Natural killer cell treated with Interleukin-12 subunit alpha and Interleukin-12 subunit beta and Interleukin-15 and Interleukin-18, amount 100 ng/mL, for 72 hours (primary cell): ENCODE results near the gene RANBP17. TPM values are rescaled to one million over a fixed set of nuclear protein-coding genes. Genes with fewer than 3 reads are reported as not detected.
"Not testable (repeated sequence)": the region's sequence is repeated elsewhere in the genome, so short reads cannot be mapped to it uniquely, and the experiment has no call there.

Experiments
- ATAC-seq, 2 donors: fragments of 150-1000 bp; cut with Tn5 transposase in 1 of 2; sonication (Bioruptor Pico), chemical (Tn5 transposase) in 1 of 2; 2 replicates each; pipeline ENCODE4 v1.10.0; 2021
- DNase-seq: peaks from one replicate; pipeline ENCODE4 v3.0.0; 2022; ENCODE audit warnings: low spot score
- H3K27ac Mint-ChIP-seq, 2 donors: 1 replicate in 1 of 2; 2 replicates in 1 of 2; pipeline ENCODE4 v1.8.0; 2022; ENCODE audit warnings: mixed read lengths in 2 of 2, mild to moderate bottlenecking in 1 of 2, moderate library complexity in 1 of 2
- H3K27me3 Mint-ChIP-seq, 2 donors: 1 replicate in 1 of 2; 2 replicates in 1 of 2; pipeline ENCODE4 v1.8.0; 2022; ENCODE audit warnings: mixed read lengths in 2 of 2
- H3K36me3 Mint-ChIP-seq: one replicate; pipeline ENCODE4 v1.8.0; 2022; ENCODE audit warnings: mixed read lengths
- H3K4me1 Mint-ChIP-seq, 2 donors: 1 replicate in 1 of 2; 2 replicates in 1 of 2; pipeline ENCODE4 v1.8.0; 2022; ENCODE audit warnings: low read depth in 2 of 2, mixed read lengths in 2 of 2, mild to moderate bottlenecking in 1 of 2
- H3K4me3 Mint-ChIP-seq: one replicate; pipeline ENCODE4 v1.8.0; 2022; ENCODE audit warnings: mixed read lengths
- H3K9me3 Mint-ChIP-seq: 2 replicates; pipeline ENCODE4 v1.8.0; 2022; ENCODE audit warnings: mixed read lengths
- total RNA-seq, 2 donors: library from RNA; stranded (reverse); gene quantifications; one replicate each; pipeline ENCODE4 v1.2.3, GENCODE V29; 2022

RANBP17 gene
- total RNA-seq, 2 donors from 2014 or later: 6.9 to 8.3 TPM

DNA sequence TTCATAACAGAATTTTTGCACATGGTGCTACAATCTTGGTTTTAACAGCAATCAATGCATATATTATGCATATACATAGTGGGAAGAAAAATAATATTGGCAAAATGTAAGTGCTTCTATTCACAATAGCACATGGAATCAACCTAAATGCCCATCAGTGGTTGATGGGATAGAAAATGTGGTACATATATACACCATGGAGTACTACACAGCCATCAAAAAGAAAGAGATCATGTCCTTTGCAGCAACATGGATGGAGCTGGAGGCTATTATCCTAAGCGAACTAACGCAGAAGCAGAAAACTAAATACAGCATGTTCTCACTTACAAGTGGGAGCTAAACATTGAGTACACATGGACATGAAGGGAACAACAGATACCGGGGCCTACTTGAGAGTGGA, 410.0 kb downstream of the RANBP17 start:
- Mint-ChIP-seq H3K36me3 (no peaks in the 10 kb centered on the region), H3K4me1 (peaks cover 9 to 25% of the 10 kb centered on the region in 2 donors)

DNA sequence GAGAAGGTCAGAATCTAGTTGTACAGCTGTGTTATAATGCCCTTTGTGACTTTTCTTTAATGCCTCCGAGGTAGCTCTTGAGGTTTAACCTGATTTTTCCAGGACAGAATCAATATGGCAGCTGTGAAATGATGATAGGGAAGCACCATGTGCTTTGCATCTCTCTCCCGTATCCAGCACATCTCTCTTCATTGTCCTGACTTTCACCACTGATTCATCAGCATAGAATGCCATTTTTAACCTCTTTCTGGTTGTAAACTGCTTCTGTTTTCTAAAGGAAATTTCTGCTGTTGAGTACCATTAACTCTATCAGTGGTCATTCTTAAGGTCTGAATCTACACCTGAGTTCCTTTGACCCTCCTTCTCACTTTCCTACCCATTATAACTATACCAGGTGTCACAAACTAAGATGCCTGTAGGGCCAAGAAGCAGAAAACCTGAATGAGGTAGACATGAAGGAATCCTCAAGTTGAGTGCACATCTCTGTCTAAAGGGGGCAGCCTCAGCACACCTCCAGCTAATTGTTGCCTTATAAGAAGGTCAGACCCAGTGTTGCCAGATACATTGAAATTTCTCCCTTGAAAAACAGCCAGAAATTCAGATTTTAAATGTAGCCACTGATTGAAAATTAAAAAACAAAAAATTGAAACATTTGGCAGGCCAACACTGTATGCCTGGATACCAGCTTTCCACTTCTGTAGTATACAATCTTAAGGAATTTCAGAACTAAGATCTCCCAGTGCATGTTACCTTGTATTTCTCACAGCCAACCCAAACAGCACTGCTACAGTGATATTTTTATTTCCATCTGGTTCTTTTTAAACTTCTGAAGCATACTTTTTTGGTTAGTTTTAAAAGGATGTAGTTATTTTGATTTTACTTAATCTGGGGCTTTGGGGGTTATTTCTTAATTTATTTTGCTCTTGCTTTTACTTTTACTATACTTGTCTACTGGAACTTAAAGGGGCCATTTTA, 411.5 kb downstream of the RANBP17 start:
- Mint-ChIP-seq H3K4me1 (peaks cover 9 to 21% of the 10 kb centered on the region in 2 donors), H3K36me3 (no peaks in the 10 kb centered on the region), H3K9me3 (peaks cover 4% of the 10 kb centered on the region), H3K27me3 (peaks cover 0 to 2% of the 10 kb centered on the region in 2 donors), H3K4me3 (no peak overlapping the region), H3K27ac (no peak overlapping the region)
- DNase-seq (no peak), ATAC-seq (no peak)

More for the DNA sequence above, 410.0 kb downstream of the RANBP17 start:
- Mint-ChIP-seq H3K27me3 (peaks cover 0 to 2% of the 10 kb centered on the region in 2 donors), H3K27ac (no peak overlapping the region), H3K4me3 (no peak overlapping the region), H3K9me3 (peaks cover 4% of the 10 kb centered on the region)
- no peak for DNase-seq
- ATAC-seq: no peak

DNA sequence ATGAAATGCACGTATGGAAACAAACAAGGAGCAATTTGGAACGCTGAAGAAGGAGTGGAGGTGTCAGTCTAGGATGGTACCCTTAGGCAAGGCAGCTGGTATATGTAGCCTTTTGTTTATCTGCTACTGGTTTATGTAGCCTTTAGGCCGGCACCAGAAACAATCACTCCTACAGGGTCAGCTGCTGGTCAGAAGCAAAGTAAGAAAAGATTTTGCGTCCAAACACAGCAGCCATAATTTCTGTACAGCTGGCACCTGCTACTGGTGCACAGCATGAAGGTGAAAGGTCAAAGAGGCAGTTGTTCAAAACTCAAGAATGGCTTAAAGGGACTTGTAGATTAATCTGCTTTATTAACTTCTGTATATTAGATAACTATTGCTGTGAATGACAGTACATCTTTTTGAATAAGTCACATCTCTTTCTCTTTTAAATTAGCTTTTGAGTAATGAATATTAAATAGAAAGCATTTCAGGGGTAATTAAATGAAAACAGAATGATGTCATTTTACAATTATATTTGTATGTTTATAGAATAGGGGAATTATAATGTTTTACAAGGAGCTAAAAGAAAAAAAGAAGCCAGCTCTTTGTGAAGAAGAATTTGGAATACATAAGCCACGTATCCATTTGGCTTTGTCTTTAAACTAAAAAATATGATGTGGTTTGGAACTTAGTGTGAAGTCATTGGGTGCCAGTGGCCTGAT, 414.2 kb downstream of the RANBP17 start:
- H3K4me1 Mint-ChIP-seq: peaks cover 9 to 13% of the 10 kb centered on the region in 2 donors
- no peak overlapping the region for H3K4me3 Mint-ChIP-seq
- DNase-seq (no peak), ATAC-seq (no peak)
- H3K9me3 Mint-ChIP-seq: peaks cover 4% of the 10 kb centered on the region
- H3K27me3 Mint-ChIP-seq: peaks cover 0 to 2% of the 10 kb centered on the region in 2 donors
- H3K27ac Mint-ChIP-seq: no peak overlapping the region
- no peaks in the 10 kb centered on the region for H3K36me3 Mint-ChIP-seq

DNA sequence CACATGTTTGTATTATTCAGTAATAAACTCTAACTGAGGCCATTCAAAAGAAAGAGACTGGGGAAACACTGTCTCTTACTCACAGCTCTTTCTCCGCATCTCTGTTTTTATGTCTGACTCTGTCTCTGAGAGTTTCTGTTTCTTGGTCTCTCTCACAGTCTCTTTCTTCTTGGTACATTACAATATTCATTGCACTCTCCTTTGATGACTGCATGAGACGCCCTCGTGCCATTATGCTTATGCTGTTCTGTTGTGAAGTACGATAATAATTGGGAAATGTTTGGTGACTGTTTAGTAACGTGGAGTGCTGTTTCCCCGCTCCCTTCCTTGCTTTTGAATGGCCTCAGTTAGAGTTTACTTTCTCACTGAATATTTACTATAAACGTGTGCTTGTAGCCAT, 421.9 kb downstream of the RANBP17 start:
- ATAC-seq (no peak), DNase-seq (no peak)
- Mint-ChIP-seq H3K27ac (no peak overlapping the region), H3K9me3 (no peaks in the 10 kb centered on the region), H3K4me1 (no peaks in the 10 kb centered on the region), H3K36me3 (no peaks in the 10 kb centered on the region), H3K4me3 (no peak overlapping the region), H3K27me3 (peaks cover 7 to 14% of the 10 kb centered on the region in 2 donors)

DNA sequence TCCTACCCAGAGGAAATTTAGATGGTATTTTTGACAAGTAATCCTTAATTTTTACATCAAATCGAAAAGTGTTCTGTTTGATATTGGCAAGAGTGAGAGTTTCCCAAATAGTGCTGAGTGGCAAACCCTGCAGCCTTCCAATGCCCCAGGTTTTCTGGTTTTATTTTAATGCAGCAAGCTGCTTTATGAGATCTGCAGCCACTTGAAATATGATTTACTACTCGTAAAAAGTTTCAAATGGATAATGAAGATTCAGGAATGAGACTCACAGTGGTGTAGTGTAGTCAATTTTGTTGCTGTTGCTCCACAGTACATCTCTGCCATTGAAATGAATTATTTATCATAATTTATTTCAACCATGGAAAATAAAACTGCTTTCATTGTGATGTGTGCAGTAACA, 423.6 kb downstream of the RANBP17 start:
- Mint-ChIP-seq H3K4me1 (no peaks in the 10 kb centered on the region), H3K36me3 (no peaks in the 10 kb centered on the region), H3K27me3 (peaks cover 7 to 14% of the 10 kb centered on the region in 2 donors), H3K27ac (no peak overlapping the region), H3K9me3 (no peaks in the 10 kb centered on the region), H3K4me3 (no peak overlapping the region)
- ATAC-seq: no peak
- DNase-seq: no peak

DNA sequence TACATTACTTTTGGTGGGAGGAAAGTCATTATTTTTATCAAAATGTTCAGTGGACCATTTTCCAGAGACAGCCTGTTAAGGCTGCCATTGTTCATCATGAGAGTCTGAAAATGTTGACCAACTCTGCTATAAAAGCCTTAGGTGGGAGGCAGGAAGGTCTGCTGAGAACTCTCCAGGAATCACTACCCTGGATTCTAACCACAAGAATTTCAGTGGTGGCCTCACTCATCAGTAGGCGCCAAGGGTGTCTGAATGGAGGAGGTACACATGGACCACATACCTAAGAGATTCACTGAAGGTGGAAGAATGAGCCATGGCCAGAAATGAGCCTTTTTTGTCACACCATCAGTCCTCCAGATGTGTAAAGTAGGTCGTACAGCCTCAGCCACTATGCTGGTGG, 426.2 kb downstream of the RANBP17 start:
- no peaks in the 10 kb centered on the region for H3K9me3 Mint-ChIP-seq
- peaks cover 10 to 11% of the 10 kb centered on the region in 2 donors for H3K27me3 Mint-ChIP-seq
- DNase-seq: no peak
- H3K4me1 Mint-ChIP-seq: no peaks in the 10 kb centered on the region
- no peak for ATAC-seq
- H3K27ac Mint-ChIP-seq: no peak overlapping the region
- H3K4me3 Mint-ChIP-seq: no peak overlapping the region
- no peaks in the 10 kb centered on the region for H3K36me3 Mint-ChIP-seq

DNA sequence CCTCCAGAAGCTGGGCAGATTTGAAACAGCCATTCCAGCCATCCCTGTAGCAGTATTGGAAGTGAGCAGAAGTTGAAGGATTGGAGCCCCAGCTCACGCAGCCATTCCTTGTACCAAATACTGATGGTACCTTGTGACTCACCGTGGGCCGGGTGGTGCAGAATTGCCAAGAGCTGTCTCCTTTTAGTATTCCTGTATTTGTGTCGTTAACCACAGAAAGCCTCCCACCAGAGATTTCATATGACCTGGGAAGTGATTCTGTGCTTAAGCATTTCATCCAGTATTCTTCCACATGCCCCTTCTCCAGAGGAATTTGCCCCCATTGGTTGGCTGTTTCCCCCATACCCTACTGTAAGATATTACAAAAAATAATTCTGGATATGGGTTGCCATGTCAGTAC, 429.6 kb downstream of the RANBP17 start:
- H3K27me3 Mint-ChIP-seq: peaks cover 6 to 7% of the 10 kb centered on the region in 2 donors
- no peaks in the 10 kb centered on the region for H3K9me3 Mint-ChIP-seq
- no peak overlapping the region for H3K4me3 Mint-ChIP-seq
- no peaks in the 10 kb centered on the region for H3K4me1 Mint-ChIP-seq
- H3K27ac Mint-ChIP-seq: no peak overlapping the region
- ATAC-seq (no peak), DNase-seq (no peak)
- no peaks in the 10 kb centered on the region for H3K36me3 Mint-ChIP-seq

DNA sequence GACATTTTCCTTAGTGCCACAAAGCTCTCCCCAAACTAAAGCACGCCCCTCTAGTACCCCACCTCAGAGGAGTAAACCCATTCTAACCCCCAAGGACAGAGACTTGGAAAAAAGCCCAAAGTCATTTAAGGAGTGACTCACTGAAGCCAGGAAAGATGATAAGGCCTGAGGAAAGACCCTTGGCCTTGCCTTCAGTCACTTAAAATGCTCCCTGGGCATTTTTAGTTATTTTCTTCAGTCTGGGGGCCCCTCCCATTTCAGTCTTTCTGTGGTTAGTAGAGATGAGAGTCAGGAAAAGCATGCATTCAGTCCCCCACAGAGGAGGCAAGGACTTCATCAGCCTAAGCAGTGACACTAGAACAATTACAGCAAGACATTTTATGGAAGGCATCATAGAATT, 433.5 kb downstream of the RANBP17 start:
- Mint-ChIP-seq H3K36me3 (no peaks in the 10 kb centered on the region), H3K27ac (no peak overlapping the region), H3K27me3 (peaks cover 4 to 7% of the 10 kb centered on the region in 2 donors), H3K9me3 (no peaks in the 10 kb centered on the region), H3K4me1 (no peaks in the 10 kb centered on the region), H3K4me3 (no peak overlapping the region)
- DNase-seq (no peak), ATAC-seq (no peak)

DNA sequence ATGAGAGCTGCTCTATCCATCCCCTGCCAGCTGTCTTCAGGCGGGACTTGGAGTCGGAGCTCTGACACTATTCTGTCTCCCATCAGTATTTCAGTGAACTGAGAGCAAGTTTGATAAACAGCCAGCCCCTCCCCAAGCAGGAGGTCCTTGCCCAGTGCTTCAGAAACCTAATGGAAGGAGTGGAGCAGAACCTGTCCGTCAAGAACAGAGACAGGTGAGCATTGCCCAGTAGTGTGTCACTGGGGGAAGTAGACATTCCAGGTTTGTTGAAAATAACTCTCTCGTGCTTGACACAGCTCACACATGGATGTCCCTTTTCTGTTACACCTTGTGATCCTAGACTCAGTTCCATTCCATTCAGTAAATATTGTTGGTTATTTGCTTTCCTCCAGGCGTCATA, 434.0 kb downstream of the RANBP17 start:
- H3K4me3 Mint-ChIP-seq: no peak overlapping the region
- no peaks in the 10 kb centered on the region for H3K4me1 Mint-ChIP-seq
- H3K36me3 Mint-ChIP-seq: no peaks in the 10 kb centered on the region
- H3K9me3 Mint-ChIP-seq: no peaks in the 10 kb centered on the region
- no peak for DNase-seq
- no peak overlapping the region for H3K27ac Mint-ChIP-seq
- peaks cover 4 to 7% of the 10 kb centered on the region in 2 donors for H3K27me3 Mint-ChIP-seq
- ATAC-seq: no peak

DNA sequence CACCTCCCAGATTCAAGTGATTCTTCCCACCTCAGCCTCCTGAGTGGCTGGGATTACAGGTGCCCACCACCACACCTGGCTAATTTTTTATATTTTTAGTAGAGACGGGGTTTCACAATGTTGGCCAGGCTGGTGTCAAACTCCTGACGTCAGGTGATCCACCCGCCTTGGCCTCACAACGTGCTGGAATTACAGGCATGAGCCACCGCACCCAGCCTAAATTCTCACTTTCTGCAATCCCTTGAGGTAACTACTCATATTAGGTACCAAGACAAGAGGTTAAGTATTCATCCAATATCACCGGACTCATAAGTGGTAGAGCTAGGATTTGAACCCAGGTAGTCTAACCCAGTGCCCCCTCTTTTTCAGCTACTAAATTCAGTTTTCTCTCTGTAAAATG, 436.1 kb downstream of the RANBP17 start:
- H3K36me3 Mint-ChIP-seq, H3K4me3 Mint-ChIP-seq, H3K4me1 Mint-ChIP-seq, ATAC-seq, H3K27ac Mint-ChIP-seq, H3K9me3 Mint-ChIP-seq, DNase-seq: not testable (repeated sequence)
- peaks cover 9 to 16% of the 10 kb centered on the region in 2 donors for H3K27me3 Mint-ChIP-seq

DNA sequence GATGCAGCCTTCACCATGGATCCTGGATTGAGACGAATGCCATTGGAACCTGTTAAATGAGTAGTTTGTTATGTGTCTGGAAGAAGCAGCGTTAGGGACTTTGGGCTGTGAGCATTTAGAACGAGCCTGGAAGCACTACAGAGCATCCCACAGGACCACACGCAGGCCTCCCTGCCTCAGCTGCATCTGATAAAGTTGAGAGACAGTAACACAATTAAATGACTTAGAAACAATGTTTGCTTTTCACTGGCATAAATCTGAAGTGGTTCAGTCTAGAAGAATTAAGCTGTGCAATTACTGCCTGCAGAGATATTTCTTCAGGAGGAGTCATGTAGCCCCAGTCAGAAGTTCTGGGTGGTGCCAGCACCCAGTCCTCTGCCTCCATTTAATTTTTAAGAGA, 437.4 kb downstream of the RANBP17 start:
- no peaks in the 10 kb centered on the region for H3K9me3 Mint-ChIP-seq
- H3K4me3 Mint-ChIP-seq: no peak overlapping the region
- no peaks in the 10 kb centered on the region for H3K36me3 Mint-ChIP-seq
- H3K27me3 Mint-ChIP-seq: peaks cover 10 to 15% of the 10 kb centered on the region in 2 donors
- DNase-seq (no peak), ATAC-seq (no peak)
- H3K27ac Mint-ChIP-seq: no peak overlapping the region
- H3K4me1 Mint-ChIP-seq: no peaks in the 10 kb centered on the region

DNA sequence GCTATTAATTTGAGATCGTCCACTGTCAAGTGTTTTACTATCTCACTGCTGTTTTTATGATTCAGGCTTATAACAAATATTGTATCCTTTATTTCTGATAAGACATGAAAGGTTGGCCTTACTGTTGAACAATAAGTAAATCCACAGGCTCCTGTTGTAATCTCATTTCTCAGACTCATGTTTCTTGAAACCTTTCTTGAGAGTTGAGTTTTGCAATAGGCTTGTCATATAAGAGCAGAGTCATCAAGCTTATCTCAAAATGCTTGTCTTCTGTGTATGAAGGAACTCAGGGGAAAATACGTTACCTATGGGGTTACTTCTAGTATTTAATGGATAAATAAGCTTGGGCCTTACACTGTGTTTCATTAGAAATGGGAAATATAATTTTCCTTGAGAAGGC, 438.0 kb downstream of the RANBP17 start:
- Mint-ChIP-seq H3K27me3 (peaks cover 11 to 17% of the 10 kb centered on the region in 2 donors), H3K36me3 (no peaks in the 10 kb centered on the region), H3K4me3 (no peak overlapping the region), H3K27ac (no peak overlapping the region), H3K4me1 (no peaks in the 10 kb centered on the region), H3K9me3 (no peaks in the 10 kb centered on the region)
- ATAC-seq (no peak), DNase-seq (no peak)

DNA sequence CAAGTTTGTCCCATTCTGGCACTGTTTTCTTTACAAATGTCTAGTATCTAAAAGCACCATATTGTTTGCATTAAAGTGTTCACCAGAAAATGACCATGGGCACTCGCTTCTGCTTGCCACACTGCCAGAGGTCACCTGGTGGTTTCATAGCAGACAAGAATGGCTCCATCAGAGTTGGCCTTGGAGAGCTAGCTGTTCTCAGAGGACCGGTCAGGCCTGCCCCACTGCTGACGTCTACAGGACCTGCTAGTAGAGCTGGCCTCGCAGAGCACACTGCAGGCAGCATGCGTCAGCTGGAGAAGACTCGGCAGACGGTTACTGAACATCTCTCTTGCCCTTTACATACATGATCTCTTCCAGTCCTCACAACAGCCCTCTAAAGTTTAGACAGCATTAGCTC, 438.5 kb downstream of the RANBP17 start:
- Mint-ChIP-seq H3K27me3 (peaks cover 13 to 17% of the 10 kb centered on the region in 2 donors), H3K4me1 (no peaks in the 10 kb centered on the region), H3K9me3 (no peaks in the 10 kb centered on the region), H3K27ac (no peak overlapping the region), H3K36me3 (no peaks in the 10 kb centered on the region), H3K4me3 (no peak overlapping the region)
- ATAC-seq: no peak
- DNase-seq: no peak

DNA sequence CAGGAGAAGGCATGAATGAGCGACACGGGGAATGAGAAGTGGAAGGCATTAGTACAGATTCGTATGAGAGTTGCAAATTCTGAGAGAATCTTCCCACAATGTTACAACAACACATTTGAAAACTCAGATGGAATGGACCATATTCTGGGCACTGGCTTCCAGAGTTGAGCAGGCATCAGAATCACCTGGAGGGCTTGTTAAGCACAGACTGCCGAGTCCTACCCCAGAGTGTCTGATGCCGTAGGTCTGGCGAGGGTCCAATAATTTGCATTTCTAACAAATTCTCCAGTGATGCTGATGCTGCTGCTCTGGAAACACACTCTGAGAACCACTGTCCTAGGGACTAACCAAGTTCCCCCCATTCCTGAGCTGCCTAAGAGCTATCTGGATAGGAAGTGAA, 444.3 kb downstream of the RANBP17 start:
- H3K4me3 Mint-ChIP-seq: no peak overlapping the region
- H3K27me3 Mint-ChIP-seq: peaks cover 41 to 56% of the 10 kb centered on the region in 2 donors
- ATAC-seq (no peak), DNase-seq (no peak)
- no peak overlapping the region for H3K27ac Mint-ChIP-seq
- H3K4me1 Mint-ChIP-seq: peaks cover 6 to 19% of the 10 kb centered on the region in 2 donors
- no peaks in the 10 kb centered on the region for H3K36me3 Mint-ChIP-seq
- no peaks in the 10 kb centered on the region for H3K9me3 Mint-ChIP-seq
